IMR-90 (cell line): ENCODE data around the gene TBC1D4. TPM values are rescaled to one million over a fixed set of nuclear protein-coding genes. Genes with fewer than 3 reads are reported as not detected.

Experiments
- ATAC-seq: fragments of 200-7000 bp; cut with Tn5 transposase; 2 replicates; pipeline ENCODE4 v1.9.1; 2020; ENCODE audit warnings: low read depth, mild to moderate bottlenecking, moderate library complexity
- BruUV-seq: library from RNA; stranded (reverse); fragments of 400-500 nt; replicated peaks from 2 replicates; lab custom pipeline; 2021; lab: Mats Ljungman, UMichigan
- CTCF ChIA-PET: fragments of 300-600 bp; formaldehyde crosslinking; extraction: SDS; loops from one replicate; lab custom pipeline; 2021; ENCODE audit warnings: antibody characterized with exemption; lab: Yijun Ruan, JAX
- POLR2A ChIA-PET: fragments of 300-600 bp; sonication (Branson Sonifier 250); formaldehyde crosslinking; loops from one replicate; lab custom pipeline; 2022; ENCODE audit warnings: antibody characterized with exemption; ENCODE audit not compliant: unreplicated experiment; lab: Charles Lee
- DNase-seq: peaks from one replicate; pipeline ENCODE4 v3.0.0; 2013
- H2AFZ ChIP-seq: replicated peaks from 2 replicates; pipeline ENCODE3; 2013; ENCODE audit warnings: low read length, mild to moderate bottlenecking; ENCODE audit not compliant: poor library complexity
- H2AK5ac ChIP-seq: 2 replicates; pipeline ENCODE4 v1.6.1; 2013; ENCODE audit warnings: low read depth, low read length, inconsistent platforms
- H2AK9ac ChIP-seq: replicated peaks from 2 replicates; pipeline ENCODE3; 2013; ENCODE audit warnings: mild to moderate bottlenecking, low read depth, low read length, moderate library complexity; ENCODE audit not compliant: poor library complexity
- H2BK120ac ChIP-seq: 2 replicates; pipeline ENCODE4 v1.6.1; 2013; ENCODE audit warnings: low read depth, low read length, inconsistent platforms
- H2BK15ac ChIP-seq: 3 replicates; pipeline ENCODE4 v1.6.1; 2013; ENCODE audit warnings: low read depth, low read length, inconsistent platforms
- H2BK20ac ChIP-seq: 2 replicates; pipeline ENCODE4 v1.6.1; 2013; ENCODE audit warnings: low read depth, mild to moderate bottlenecking, inconsistent platforms, low read length, moderate library complexity
- H2BK5ac ChIP-seq: 2 replicates; pipeline ENCODE4 v1.6.1; 2013; ENCODE audit warnings: mild to moderate bottlenecking, low read depth, low read length, inconsistent platforms; ENCODE audit not compliant: poor library complexity, severe bottlenecking
- H3K14ac ChIP-seq: replicated peaks from 2 replicates; pipeline ENCODE4 v1.6.1; 2013; ENCODE audit warnings: low read depth, low read length, inconsistent platforms
- H3K18ac ChIP-seq: 2 replicates; pipeline ENCODE4 v1.6.1; 2013; ENCODE audit warnings: low read depth, low read length, control low read depth
- H3K23ac ChIP-seq: 2 replicates; pipeline ENCODE4 v1.6.1; 2013; ENCODE audit warnings: low read depth, low read length, inconsistent platforms
- H3K27ac ChIP-seq: 2 replicates; pipeline ENCODE4 v1.5.1; 2013; ENCODE audit warnings: mild to moderate bottlenecking, control low read depth, low read length; ENCODE audit not compliant: insufficient read depth
- H3K27me3 ChIP-seq: 2 replicates; pipeline ENCODE4 v1.6.1; 2013; ENCODE audit warnings: low read length; ENCODE audit not compliant: control insufficient read depth, insufficient read depth
- H3K36me3 ChIP-seq: 2 replicates; pipeline ENCODE4 v1.6.1; 2013; ENCODE audit warnings: low read length, mixed read lengths; ENCODE audit not compliant: control insufficient read depth, insufficient read depth
- H3K4ac ChIP-seq: 2 replicates; pipeline ENCODE4 v1.6.1; 2013; ENCODE audit warnings: low read depth, low read length, inconsistent platforms
- H3K4me1 ChIP-seq: 2 replicates; pipeline ENCODE4 v1.6.1; 2013; ENCODE audit warnings: low read length, mixed read lengths; ENCODE audit not compliant: control insufficient read depth, insufficient read depth
- H3K4me2 ChIP-seq: 2 replicates; pipeline ENCODE4 v1.6.1; 2013; ENCODE audit warnings: low read depth, mild to moderate bottlenecking, control low read depth, low read length, moderate library complexity
- H3K4me3 ChIP-seq: 2 replicates; pipeline ENCODE4 v1.5.1; 2013; ENCODE audit warnings: low read depth, mild to moderate bottlenecking, control low read depth, low read length, moderate library complexity; ENCODE audit not compliant: insufficient read depth
- H3K56ac ChIP-seq: 2 replicates; pipeline ENCODE4 v1.6.1; 2013; ENCODE audit warnings: low read length, inconsistent platforms; ENCODE audit not compliant: insufficient read depth; ENCODE audit errors: extremely low read depth
- H3K79me1 ChIP-seq, 2 experiments: 2 replicates each; pipeline ENCODE4 v1.6.1; 2013; ENCODE audit warnings: low read length in 2 of 2, inconsistent platforms in 1 of 2, low read depth in 1 of 2
- H3K9ac ChIP-seq: 2 replicates; pipeline ENCODE4 v1.6.1; 2013; ENCODE audit warnings: low read depth, low read length, control low read depth
- H3K9me1 ChIP-seq: 2 replicates; pipeline ENCODE4 v1.6.1; 2013; ENCODE audit warnings: low read length, inconsistent platforms; ENCODE audit not compliant: insufficient read depth
- H3K9me3 ChIP-seq: 2 replicates; pipeline ENCODE4 v1.6.1; 2013; ENCODE audit warnings: low read length; ENCODE audit not compliant: control insufficient read depth, insufficient read depth
- H4K20me1 ChIP-seq: 2 replicates; pipeline ENCODE4 v1.6.1; 2013; ENCODE audit warnings: low read length, inconsistent platforms; ENCODE audit not compliant: insufficient read depth
- H4K5ac ChIP-seq: 2 replicates; pipeline ENCODE4 v1.6.1; 2013; ENCODE audit warnings: mild to moderate bottlenecking, low read depth, low read length, control low read depth
- H4K8ac ChIP-seq, 2 experiments: 2 replicates each; pipeline ENCODE4 v1.6.1; 2013; ENCODE audit warnings: low read depth in 2 of 2, low read length in 2 of 2, control low read depth in 1 of 2, inconsistent platforms in 1 of 2
- H4K91ac ChIP-seq: 2 replicates; pipeline ENCODE4 v1.6.1; 2013; ENCODE audit warnings: low read depth, low read length, inconsistent platforms; ENCODE audit not compliant: insufficient read depth
- CEBPB ChIP-seq: IDR thresholded peaks from 2 replicates; pipeline ENCODE4 v1.6.1; 2012; ENCODE audit warnings: low read depth, low read length, improper control_type of control experiment
- CHD1 ChIP-seq: IDR thresholded peaks from 2 replicates; pipeline ENCODE4 v1.6.1; 2012; ENCODE audit warnings: low read depth, low read length, improper control_type of control experiment
- MAZ ChIP-seq: IDR thresholded peaks from 2 replicates; pipeline ENCODE4 v1.6.1; 2012; ENCODE audit warnings: low read depth, mild to moderate bottlenecking, low read length, improper control_type of control experiment, moderate library complexity, borderline replicate concordance
- RAD21 ChIP-seq: IDR thresholded peaks from 2 replicates; pipeline ENCODE4 v1.6.1; 2012; ENCODE audit warnings: low read length, improper control_type of control experiment
- RCOR1 ChIP-seq: IDR thresholded peaks from 2 replicates; pipeline ENCODE4 v1.6.1; 2012; ENCODE audit warnings: mild to moderate bottlenecking, low read length, improper control_type of control experiment; ENCODE audit not compliant: insufficient replicate concordance
- SMC3 ChIP-seq: fragments of 150-350 bp; IDR thresholded peaks from 2 replicates; pipeline ENCODE4 v1.6.1; 2016; ENCODE audit warnings: low read depth, mild to moderate bottlenecking, antibody characterized with exemption, low read length, moderate library complexity
- WGBS, 2 experiments: methylation state at CpG; one replicate each; pipeline versions ENCODE4 v1.1.5 to v1.1.7; 2013; ENCODE audit warnings: missing lambda C conversion rate in 2 of 2; ENCODE audit not compliant: insufficient read length in 1 of 2; ENCODE audit errors: extremely low coverage in 2 of 2; 5-methylcytosine and 5-hydroxymethylcytosine counted together
- dilution Hi-C: fragments of 300-500 bp; cut with HindIII; formaldehyde crosslinking; loops from one replicate; pipeline ENCODE4 v1.14.3; 2018; ENCODE audit warnings: low sequenced_read_pairs; ENCODE audit not compliant: unreplicated experiment
- in situ Hi-C: fragments of 300-500 bp; cut with MboI; formaldehyde crosslinking; loops from 3 replicates; pipeline ENCODE4 v1.14.3; 2019; ENCODE audit warnings: low sequenced_read_pairs, inconsistent platforms, mixed read lengths
- intact Hi-C: fragments of 100-400 bp; cut with micrococcal nuclease; formaldehyde crosslinking; loops from 2 replicates; pipeline ENCODE4 v1.10.0; 2022
- polyA plus RNA-seq, 3 experiments: library from polyadenylated mRNA; depleted of rRNA; stranded (reverse); fragments of >200 nt; gene quantifications; 2 replicates each; pipeline ENCODE4 v1.2.3, GENCODE V29; 2012; ENCODE audit warnings: low replicate concordance in 1 of 3
- total RNA-seq: library from RNA; depleted of rRNA; stranded (reverse); fragments of >200 nt; gene quantifications from 2 replicates; pipeline ENCODE4 v1.2.3, GENCODE V29; 2012
- TF ChIP-seq, protein P1 (sequence below): fragments of 150-350 bp; IDR thresholded peaks from 2 replicates; pipeline ENCODE4 v1.6.1; 2017; ENCODE audit warnings: mild to moderate bottlenecking, antibody characterized with exemption, low read length, low read depth

The TBC1D4 gene
- total and polyA plus RNA-seq, 2 of the 4 experiments (the other 2 are of a cell fraction) = 7.5 to 22.8 TPM

DNA sequence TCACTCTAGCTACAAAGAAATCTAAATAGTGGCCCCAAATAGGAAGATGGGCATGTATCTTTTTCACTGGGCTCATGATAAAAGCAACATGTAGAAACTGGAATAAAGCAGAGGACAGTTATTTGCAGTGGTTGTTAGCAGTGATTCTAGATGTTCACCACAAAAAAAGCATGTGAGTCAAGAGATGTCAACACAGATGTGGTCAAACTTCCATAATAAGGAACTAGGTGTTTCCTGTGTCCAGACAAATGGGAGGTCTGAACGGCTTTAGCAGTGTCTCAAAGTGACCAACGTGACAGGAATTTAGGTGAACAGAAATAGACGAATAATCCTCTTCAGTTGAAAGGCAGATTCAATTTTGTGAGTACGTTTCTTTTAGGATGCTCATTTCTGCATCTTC lies 162.7 kb downstream of the TBC1D4 start:
- Histone ChIP-seq H2BK15ac (no peak overlapping the region; the same call in 2 of the 3 replicates), H4K91ac (no peak overlapping the region), H3K27ac (no peak overlapping the region), H3K9me3 (no peaks in the 10 kb centered on the region), H3K4ac (no peak overlapping the region), H3K4me1 (peaks cover 4% of the 10 kb centered on the region), H2AFZ (no peak overlapping the region), H2AK5ac (peak overlapping the region; percentile 9; the same call in 1 of the 2 replicates), H4K5ac (no peak overlapping the region), H3K27me3 (no peaks in the 10 kb centered on the region), H3K79me1 (no peaks in the 10 kb centered on the region), H2BK5ac (no peak overlapping the region), H4K8ac (peak overlapping the region in 1 of 2 experiments; percentile 2; a peak in 1 of 4 replicates), H3K36me3 (no peaks in the 10 kb centered on the region), H2BK20ac (no peak overlapping the region), H4K20me1 (no peaks in the 10 kb centered on the region), H3K9me1 (peaks cover 3% of the 10 kb centered on the region), H3K14ac (no peak overlapping the region), H2AK9ac (no peak overlapping the region), H3K4me2 (no peak overlapping the region), H2BK120ac (no peak overlapping the region), H3K4me3 (no peak overlapping the region), H3K18ac (no peak overlapping the region), H3K9ac (no peak overlapping the region), H3K56ac (no peak overlapping the region), H3K23ac (no peak overlapping the region)
- ChIA-PET CTCF (interaction anchor here (0.6 kb wide), 1 partner anchor 11 kb away, joined by 3 read pairs; no protein-coding TSS in a partner anchor), POLR2A (no interaction called here)
- DNase-seq = peak; percentile 63
- intact Hi-C loops = no loop called here
- dilution Hi-C loops = no loop called here
- TF ChIP-seq SMC3 (no peak), CEBPB (0 out of 2 replicates have a peak, but pooled peaks have one; percentile 9), MAZ (no peak), CHD1 (no peak), RAD21 (no peak), RCOR1 (no peak)
- TF ChIP-seq, protein P1, sequence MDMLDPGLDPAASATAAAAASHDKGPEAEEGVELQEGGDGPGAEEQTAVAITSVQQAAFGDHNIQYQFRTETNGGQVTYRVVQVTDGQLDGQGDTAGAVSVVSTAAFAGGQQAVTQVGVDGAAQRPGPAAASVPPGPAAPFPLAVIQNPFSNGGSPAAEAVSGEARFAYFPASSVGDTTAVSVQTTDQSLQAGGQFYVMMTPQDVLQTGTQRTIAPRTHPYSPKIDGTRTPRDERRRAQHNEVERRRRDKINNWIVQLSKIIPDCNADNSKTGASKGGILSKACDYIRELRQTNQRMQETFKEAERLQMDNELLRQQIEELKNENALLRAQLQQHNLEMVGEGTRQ = no peak
- in situ Hi-C loops = no loop called here
- no TSS peak for BruUV-seq
- no CpG with 5 or more reads among the region's 4 CpGs for WGBS, 2 experiments
- peak; percentile 17; the same call in 1 of the 2 replicates for ATAC-seq
